MCF 10A (cell line): ENCODE data around the gene ASTN2. TPM values are rescaled to one million over a fixed set of nuclear protein-coding genes. Genes with fewer than 3 reads are reported as not detected.

Experiments used
- BruUV-seq: library from RNA; stranded (reverse); fragments of 400-500 nt; replicated peaks from 2 replicates; lab custom pipeline; 2021; lab: Mats Ljungman, UMichigan
- CTCF ChIA-PET: fragments of 300-600 bp; sonication (Branson Sonifier 250); formaldehyde crosslinking; extraction: SDS; loops from one replicate; lab custom pipeline; 2021; ENCODE audit warnings: antibody characterized with exemption, inconsistent platforms; lab: Yijun Ruan, JAX
- POLR2A ChIA-PET: fragments of 300-600, 350-650 bp; sonication (Branson Sonifier 250); formaldehyde crosslinking; extraction: SDS; loops from one replicate; lab custom pipeline; 2020; ENCODE audit warnings: antibody characterized with exemption, inconsistent platforms; lab: Yijun Ruan, JAX
- DNase-seq: peaks from one replicate; pipeline ENCODE4 v3.0.0-alpha.2; 2018; ENCODE audit not compliant: unreplicated experiment
- H3K27ac Mint-ChIP-seq: one replicate; pipeline ENCODE4 v1.8.0; 2022; ENCODE audit warnings: mild to moderate bottlenecking, low read depth, mixed read lengths; ENCODE audit not compliant: unreplicated experiment
- H3K27me3 Mint-ChIP-seq: one replicate; pipeline ENCODE4 v1.8.0; 2022; ENCODE audit warnings: mixed read lengths; ENCODE audit not compliant: insufficient read depth, unreplicated experiment
- H3K36me3 Mint-ChIP-seq: one replicate; pipeline ENCODE4 v1.8.0; 2022; ENCODE audit warnings: mild to moderate bottlenecking, moderate library complexity, mixed read lengths; ENCODE audit not compliant: insufficient read depth, unreplicated experiment
- H3K4me1 Mint-ChIP-seq: one replicate; pipeline ENCODE4 v1.8.0; 2022; ENCODE audit warnings: mixed read lengths; ENCODE audit not compliant: insufficient read depth, unreplicated experiment
- H3K4me3 Mint-ChIP-seq: one replicate; pipeline ENCODE4 v1.8.0; 2022; ENCODE audit warnings: mild to moderate bottlenecking, moderate library complexity, mixed read lengths; ENCODE audit not compliant: unreplicated experiment
- H3K9me3 Mint-ChIP-seq: one replicate; pipeline ENCODE4 v1.8.0; 2022; ENCODE audit warnings: mixed read lengths; ENCODE audit not compliant: unreplicated experiment
- intact Hi-C: fragments of 100-400 bp; cut with micrococcal nuclease; formaldehyde crosslinking; loops from 2 replicates; pipeline ENCODE4 v1.14.1; 2022
- total RNA-seq: library from RNA; stranded (reverse); gene quantifications from 2 replicates; pipeline ENCODE4 v1.2.3, GENCODE V29; 2022
- TF ChIP-seq, protein P1 (sequence below): fragments of 200-600 bp; IDR thresholded peaks from one replicate; pipeline ENCODE4 v1.8.0; 2022; ENCODE audit warnings: antibody characterized with exemption, mild to moderate bottlenecking; ENCODE audit not compliant: unreplicated experiment

ASTN2 gene
- total RNA-seq, 1 experiment from 2014 or later: 1.8 TPM

DNA sequence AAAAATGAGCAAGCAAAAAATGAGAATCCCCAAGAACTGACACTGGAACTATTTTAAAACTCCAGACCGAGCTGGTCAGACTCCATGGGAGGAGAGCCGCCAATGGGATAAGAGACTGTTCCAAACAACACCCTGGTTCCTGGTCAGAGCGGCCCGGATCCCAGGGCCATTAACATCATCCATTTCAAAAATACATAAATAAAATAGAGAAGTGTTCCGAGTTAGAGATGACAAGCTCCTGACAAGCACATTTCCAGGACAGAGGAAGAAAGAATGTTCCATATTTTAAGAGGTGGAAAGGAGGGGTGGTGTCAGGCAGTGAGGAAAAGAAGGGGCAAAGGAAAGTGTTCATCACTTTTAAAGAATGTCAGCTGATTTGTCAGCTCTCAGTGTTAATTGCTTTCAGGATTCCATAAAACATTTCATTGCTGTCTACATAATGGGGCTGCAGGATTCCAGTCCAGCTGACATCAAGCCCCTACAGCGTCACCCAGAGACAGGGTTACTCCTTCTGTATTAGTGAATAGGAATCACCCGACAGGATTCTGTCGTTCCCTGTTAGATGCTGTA, 930.3 kb downstream of the ASTN2 start:
- intact Hi-C loops: no loop called here
- ChIA-PET POLR2A (interaction anchor here (1.0 to 1.2 kb wide), 2 partner anchors 16 to 123 kb away, joined by 3 read pairs; no protein-coding TSS in a partner anchor), CTCF (interaction anchor here (0.5 to 1.3 kb wide), 3 partner anchors 10 to 948 kb away, joined by 3 to 12 read pairs (median 3); no protein-coding TSS in a partner anchor)
- Mint-ChIP-seq H3K36me3 (no peaks in the 10 kb centered on the region), H3K9me3 (no peaks in the 10 kb centered on the region), H3K27me3 (no peaks in the 10 kb centered on the region), H3K27ac (no peak overlapping the region), H3K4me1 (no peaks in the 10 kb centered on the region), H3K4me3 (no peak overlapping the region)
- DNase-seq: no peak
- TF ChIP-seq, protein P1, sequence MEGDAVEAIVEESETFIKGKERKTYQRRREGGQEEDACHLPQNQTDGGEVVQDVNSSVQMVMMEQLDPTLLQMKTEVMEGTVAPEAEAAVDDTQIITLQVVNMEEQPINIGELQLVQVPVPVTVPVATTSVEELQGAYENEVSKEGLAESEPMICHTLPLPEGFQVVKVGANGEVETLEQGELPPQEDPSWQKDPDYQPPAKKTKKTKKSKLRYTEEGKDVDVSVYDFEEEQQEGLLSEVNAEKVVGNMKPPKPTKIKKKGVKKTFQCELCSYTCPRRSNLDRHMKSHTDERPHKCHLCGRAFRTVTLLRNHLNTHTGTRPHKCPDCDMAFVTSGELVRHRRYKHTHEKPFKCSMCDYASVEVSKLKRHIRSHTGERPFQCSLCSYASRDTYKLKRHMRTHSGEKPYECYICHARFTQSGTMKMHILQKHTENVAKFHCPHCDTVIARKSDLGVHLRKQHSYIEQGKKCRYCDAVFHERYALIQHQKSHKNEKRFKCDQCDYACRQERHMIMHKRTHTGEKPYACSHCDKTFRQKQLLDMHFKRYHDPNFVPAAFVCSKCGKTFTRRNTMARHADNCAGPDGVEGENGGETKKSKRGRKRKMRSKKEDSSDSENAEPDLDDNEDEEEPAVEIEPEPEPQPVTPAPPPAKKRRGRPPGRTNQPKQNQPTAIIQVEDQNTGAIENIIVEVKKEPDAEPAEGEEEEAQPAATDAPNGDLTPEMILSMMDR: no peak
- BruUV-seq: no TSS peak

DNA sequence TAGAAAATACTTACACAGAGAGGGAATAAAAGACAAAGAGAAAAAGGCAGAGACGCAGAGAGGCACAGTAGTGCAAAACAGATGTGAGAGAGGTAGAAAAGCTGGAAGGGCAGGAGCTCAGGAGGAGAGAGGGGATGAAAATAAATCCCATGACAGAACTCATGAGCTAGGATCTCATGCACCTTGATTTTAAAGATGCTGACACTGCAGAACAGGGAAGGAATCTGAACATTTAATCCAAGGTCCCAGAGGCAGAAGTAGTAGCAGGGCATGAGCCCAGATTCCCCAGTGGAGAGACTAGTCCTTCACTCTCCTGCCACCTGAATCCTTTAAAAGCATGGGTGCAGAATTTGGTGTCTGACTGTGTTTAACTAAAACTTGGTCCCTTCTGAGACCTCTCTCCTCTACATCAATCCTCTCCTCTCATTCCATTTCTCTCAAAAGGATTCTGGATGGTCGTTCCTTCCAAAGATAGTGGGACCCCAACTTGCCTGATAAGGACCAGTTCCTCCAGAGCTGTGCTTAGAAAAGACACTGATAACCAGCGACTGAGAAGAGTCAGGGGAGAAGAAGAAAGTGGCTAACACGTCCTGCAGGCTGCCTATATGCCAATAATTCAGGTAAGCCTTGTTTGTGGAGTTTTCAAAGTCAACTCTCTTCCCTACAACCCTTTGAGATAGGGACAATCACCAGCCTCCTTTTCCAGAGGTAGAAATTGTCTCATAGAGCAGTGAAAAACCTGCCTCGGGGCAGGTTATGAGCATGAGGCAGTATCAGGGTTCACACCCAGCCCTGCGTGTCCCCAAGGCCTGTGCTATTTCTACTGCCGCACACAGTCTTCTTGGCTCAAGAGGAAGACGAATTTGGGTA, 931.0 kb downstream of the ASTN2 start:
- Mint-ChIP-seq H3K27ac (no peak overlapping the region), H3K27me3 (no peaks in the 10 kb centered on the region), H3K9me3 (no peaks in the 10 kb centered on the region), H3K4me3 (no peak overlapping the region), H3K4me1 (no peaks in the 10 kb centered on the region), H3K36me3 (no peaks in the 10 kb centered on the region)
- BruUV-seq: no TSS peak
- intact Hi-C loops: no loop called here
- ChIA-PET POLR2A (interaction anchor here (1.0 to 1.2 kb wide), 2 partner anchors 15 to 122 kb away, joined by 3 read pairs; no protein-coding TSS in a partner anchor), CTCF (interaction anchor here (0.5 to 1.3 kb wide), 3 partner anchors 11 to 948 kb away, joined by 3 to 12 read pairs (median 3); no protein-coding TSS in a partner anchor)
- TF ChIP-seq, protein P1: no peak
- DNase-seq: no peak

DNA sequence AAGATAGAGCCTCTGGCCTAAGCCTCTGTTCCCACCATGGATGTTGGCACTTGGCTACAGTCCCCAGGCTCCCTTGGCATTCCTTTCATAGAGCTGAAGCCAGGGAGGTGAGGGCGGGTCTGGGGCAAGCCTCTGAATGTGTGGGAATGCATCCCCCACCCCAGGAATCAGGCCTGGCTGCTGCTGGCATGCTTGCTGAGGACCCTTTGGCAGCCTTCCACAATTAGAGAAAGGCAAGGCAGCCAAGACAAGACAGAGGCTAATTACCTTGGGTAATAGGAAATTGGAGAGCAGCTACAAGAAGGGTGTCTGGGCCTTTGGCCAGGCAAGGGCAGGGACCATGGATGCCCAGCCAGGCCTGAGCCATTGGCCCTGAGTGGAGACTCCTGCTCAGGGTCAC, 932.1 kb downstream of the ASTN2 start:
- no peaks in the 10 kb centered on the region for H3K36me3 Mint-ChIP-seq
- no peaks in the 10 kb centered on the region for H3K4me1 Mint-ChIP-seq
- no peaks in the 10 kb centered on the region for H3K27me3 Mint-ChIP-seq
- CTCF ChIA-PET: interaction anchor here (1.2 kb wide), 1 partner anchor 11 kb away, joined by 3 read pairs; no protein-coding TSS in a partner anchor
- no peak overlapping the region for H3K4me3 Mint-ChIP-seq
- no TSS peak for BruUV-seq
- TF ChIP-seq, protein P1: no peak
- no peak overlapping the region for H3K27ac Mint-ChIP-seq
- no peaks in the 10 kb centered on the region for H3K9me3 Mint-ChIP-seq
- DNase-seq: peak; percentile 18
- POLR2A ChIA-PET: no interaction called here
- intact Hi-C loops: no loop called here

DNA sequence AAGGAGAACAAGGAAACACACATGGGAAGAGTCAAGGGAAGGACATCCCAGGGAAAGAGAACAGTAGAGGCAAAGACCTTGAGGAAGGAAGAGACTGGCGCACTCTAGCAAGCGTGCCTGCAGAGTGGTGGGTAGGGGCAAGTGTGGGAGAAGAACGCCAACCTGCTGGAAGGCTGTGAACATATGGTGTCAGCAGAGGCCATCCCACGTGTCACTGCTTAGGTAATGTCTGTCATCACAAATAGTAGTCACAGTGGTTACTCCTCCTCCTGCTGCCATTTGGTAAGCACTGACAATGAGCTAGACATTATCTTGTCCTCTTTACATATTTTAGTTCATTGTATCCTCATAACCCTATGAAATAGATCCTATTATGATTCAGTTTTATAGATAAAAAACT, 934.2 kb downstream of the ASTN2 start:
- Mint-ChIP-seq H3K27me3 (no peaks in the 10 kb centered on the region), H3K9me3 (no peaks in the 10 kb centered on the region), H3K36me3 (no peaks in the 10 kb centered on the region), H3K4me1 (no peaks in the 10 kb centered on the region), H3K4me3 (no peak overlapping the region), H3K27ac (no peak overlapping the region)
- ChIA-PET CTCF (interaction anchor here (0.9 kb wide), 1 partner anchor 563 kb away, joined by 3 read pairs; no protein-coding TSS in a partner anchor), POLR2A (no interaction called here)
- TF ChIP-seq, protein P1: no peak
- no TSS peak for BruUV-seq
- no peak for DNase-seq
- intact Hi-C loops: no loop called here
